ENCODE results near the gene ASAP3. TPM values are rescaled to one million over a fixed set of nuclear protein-coding genes. Genes with fewer than 3 reads are reported as not detected.

ASAP3 gene
- total and polyA plus RNA-seq, 9 of the 15 experiments (the other 6 are each of a cell fraction or from before 2014, with no cell fraction given), result 1.7 to 31.2 (median 17.4) TPM

- no peak for TF ChIP-seq ETS2 (tag; IDR thresholded peaks at IDR 0.05; ENCODE audit: borderline replicate concordance, poor library complexity, severe bottlenecking)
- TF ChIP-seq U2AF1 (optimal IDR thresholded peaks at IDR 0.05; ENCODE audit: low read depth, low read length), result no peak
- no peak for TF ChIP-seq HSF4 (CRISPR knock-in tag; IDR thresholded peaks at IDR 0.05; ENCODE audit: borderline replicate concordance)
- TF ChIP-seq ZNF518B (CRISPR knock-in tag; IDR thresholded peaks at IDR 0.05), result no peak
- TF ChIP-seq RFX7 (CRISPR knock-in tag; IDR thresholded peaks at IDR 0.05), result no peak
- 0 out of 4 replicates have a peak, but pooled peaks of 1 of the 2 experiments have one; percentile 36 for TF ChIP-seq KDM1A (IDR thresholded peaks at IDR 0.05)
- no peak for TF ChIP-seq ZNF780A (CRISPR knock-in tag; IDR thresholded peaks at IDR 0.05)
- no peak for TF ChIP-seq TBL1XR1 (IDR thresholded peaks at IDR 0.05; ENCODE audit: low read length in 2 of 2)
- TF ChIP-seq ZNF436 (CRISPR knock-in tag; IDR thresholded peaks at IDR 0.05), result no peak
- TF ChIP-seq POLR2B (IDR thresholded peaks at IDR 0.05; ENCODE audit: low read depth, partially characterized antibody), result no peak
- no peak for TF ChIP-seq CBFA2T3 (IDR thresholded peaks at IDR 0.05)
- no peak for TF ChIP-seq MCM7 (IDR thresholded peaks at IDR 0.05)
- no peak for TF ChIP-seq PYGO2 (tag; IDR thresholded peaks at IDR 0.05)
- TF ChIP-seq ARNT (IDR thresholded peaks at IDR 0.05), result no peak
- no peak for TF ChIP-seq CHD1 (IDR thresholded peaks at IDR 0.05; ENCODE audit: low read length)
- TF ChIP-seq BRF1 (IDR thresholded peaks at IDR 0.05; ENCODE audit: borderline replicate concordance, extremely low read depth, insufficient read length), result no peak
- no peak for TF ChIP-seq ADNP (tag; IDR thresholded peaks at IDR 0.05)
- no peak for TF ChIP-seq E2F3 (CRISPR knock-in tag; IDR thresholded peaks at IDR 0.05)
- TF ChIP-seq ATF6 (CRISPR knock-in tag; IDR thresholded peaks at IDR 0.05), result no peak
- no peak for TF ChIP-seq PHF8 (IDR thresholded peaks at IDR 0.05; ENCODE audit: borderline replicate concordance, low read length)
- TF ChIP-seq BHLHE40 (IDR thresholded peaks at IDR 0.05; ENCODE audit: low read length), result no peak
- TF ChIP-seq ZNF197 (CRISPR knock-in tag; IDR thresholded peaks at IDR 0.05; ENCODE audit: low read depth), result no peak
- TF ChIP-seq YY1 (IDR thresholded peaks at IDR 0.05; ENCODE audit: borderline replicate concordance in 1 of 3, control insufficient read depth in 1 of 3, extremely low read depth in 1 of 3, insufficient read depth in 3 of 3, insufficient read length in 1 of 3, insufficient replicate concordance in 2 of 3, low read depth in 1 of 3, low read length in 2 of 3), result no peak
- TF ChIP-seq ZNF668 (CRISPR knock-in tag; IDR thresholded peaks at IDR 0.05), result no peak
Observed at GRCh38 chr1:23469372-23469982, 14.5 kb downstream of the ASAP3 start (continued).
